ENCODE results near the gene TMEM196.

TMEM196 gene

DNA sequence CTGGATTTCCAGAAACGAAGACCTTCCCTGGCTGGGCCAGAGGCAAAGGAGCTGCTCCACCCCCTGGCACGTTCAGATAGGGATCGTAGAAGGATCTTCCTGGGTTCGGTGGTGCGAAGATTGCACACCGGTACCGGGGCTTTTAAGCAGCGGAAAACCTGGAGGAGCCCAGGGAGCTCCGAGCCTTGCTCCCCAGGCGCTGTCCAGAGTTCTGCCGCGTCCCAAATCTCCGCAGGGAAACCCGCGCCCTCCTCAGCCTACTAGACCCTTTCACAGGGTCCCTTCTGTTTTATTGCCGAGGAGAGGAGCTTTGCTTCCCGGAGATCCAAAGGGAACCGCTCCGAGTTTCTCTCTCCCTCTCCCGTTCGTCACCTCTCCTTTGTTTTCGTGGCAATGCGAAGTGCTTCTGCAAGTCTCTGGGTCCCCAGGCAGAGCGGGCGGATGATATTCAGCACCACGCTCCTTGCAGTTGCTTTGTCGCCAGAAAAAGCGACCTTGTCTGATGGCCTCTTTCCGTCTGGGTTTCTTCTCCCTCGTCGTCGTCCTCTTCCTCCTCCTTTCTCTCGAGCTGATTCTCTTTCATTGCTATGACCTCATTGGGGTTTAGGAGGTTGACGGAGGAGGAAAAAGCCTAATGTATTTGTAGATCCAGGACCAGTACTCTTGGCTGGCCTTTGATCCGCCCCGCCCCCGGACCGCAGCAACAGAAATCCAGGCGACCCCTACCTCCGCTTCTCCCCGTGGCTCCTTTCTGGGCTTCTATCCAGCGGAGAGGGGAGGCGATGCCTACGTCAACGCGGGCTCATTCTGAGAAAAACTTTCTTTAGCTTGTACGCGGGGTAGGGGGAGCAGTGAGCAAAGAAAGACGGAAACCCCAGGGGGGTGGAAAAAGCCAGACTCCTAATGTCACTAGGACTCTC is at the start of gene TMEM196:
Gene TMEM196, minus strand, starts transcription at position 777 of the 920 bp plus-strand sequence. CDS start 921 bp downstream, outside the sequence.
- DNase-seq (ENCODE audit: low read depth), result no peak

DNA sequence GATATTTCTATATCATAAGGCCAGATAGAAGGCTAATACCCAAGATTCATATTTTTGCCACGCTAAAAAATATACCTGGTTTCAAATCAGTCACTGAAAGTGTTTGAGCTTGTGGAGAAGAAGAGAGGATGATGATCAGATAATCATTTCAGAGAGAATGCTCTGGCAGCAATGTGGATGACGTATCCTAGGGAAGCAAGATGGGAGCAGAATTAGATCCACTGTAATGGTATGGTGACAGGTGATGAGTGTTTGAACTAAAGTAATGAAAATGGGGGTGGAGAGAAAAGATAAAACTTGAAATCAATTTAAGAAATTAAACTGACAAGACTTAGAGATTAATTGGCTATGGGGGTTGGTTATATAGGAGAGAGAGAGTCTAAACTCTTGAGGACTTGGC is 42.7 kb upstream of the TMEM196 start:
- no peak for DNase-seq (ENCODE audit: low read depth)

DNA sequence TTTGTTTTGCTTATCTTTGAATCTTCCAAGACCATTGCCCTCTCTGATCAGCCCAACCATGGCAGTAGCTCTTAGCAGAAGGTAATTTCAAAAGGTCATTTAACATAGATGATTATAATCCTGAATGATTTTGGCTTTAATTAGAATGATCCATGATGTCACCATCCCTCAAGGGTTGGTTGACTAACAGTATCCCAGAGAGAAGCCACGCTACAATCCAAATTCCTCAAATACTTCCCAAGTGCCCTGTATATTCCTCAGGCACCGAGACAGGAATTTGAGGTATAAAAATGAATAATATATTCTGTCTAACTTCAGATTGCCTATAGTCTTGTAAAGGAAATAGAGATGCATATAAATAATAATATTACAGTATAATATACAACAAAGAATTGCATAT is 42.1 kb upstream of the TMEM196 start:
- no peak for DNase-seq (ENCODE audit: low read depth)

DNA sequence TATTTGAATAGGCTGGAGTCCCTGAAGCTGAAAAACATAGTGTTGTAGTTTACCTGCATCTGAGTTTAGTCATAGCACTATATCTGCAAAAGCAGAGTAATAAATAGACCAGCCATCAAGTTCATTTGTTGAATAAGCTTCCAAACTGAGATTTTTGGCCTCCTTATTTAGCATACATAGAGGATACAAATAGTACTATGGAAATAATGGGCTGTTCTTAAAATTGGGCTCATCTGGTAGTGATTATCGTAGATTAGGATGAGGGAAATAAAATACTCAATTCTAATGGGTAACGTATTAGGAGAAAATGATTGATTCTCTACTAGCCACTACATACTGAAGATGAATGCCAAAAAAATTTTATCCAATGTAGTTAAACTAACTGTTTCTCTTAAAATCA is 41.4 kb upstream of the TMEM196 start:
- DNase-seq (ENCODE audit: low read depth), result no peak

DNA sequence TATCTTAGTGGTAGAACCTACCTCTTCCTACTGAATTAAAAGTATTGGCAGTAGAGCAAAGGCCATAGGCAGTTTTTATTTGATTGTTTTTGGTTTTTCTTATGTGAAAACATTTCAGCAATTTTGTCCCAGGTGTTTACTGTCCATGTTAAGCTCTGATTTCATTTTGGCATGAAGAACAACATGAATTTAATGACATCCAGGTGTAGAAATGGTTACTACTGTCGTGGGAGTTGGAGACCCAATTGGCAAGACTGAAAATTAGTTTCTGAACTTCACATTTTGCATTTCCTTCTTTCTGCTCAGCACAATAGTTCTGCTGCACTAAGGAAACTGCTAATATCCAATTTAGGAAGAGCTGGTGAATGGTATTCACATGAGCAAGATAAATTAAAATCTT is 38.0 kb upstream of the TMEM196 start:
- no peak for DNase-seq (ENCODE audit: low read depth)

DNA sequence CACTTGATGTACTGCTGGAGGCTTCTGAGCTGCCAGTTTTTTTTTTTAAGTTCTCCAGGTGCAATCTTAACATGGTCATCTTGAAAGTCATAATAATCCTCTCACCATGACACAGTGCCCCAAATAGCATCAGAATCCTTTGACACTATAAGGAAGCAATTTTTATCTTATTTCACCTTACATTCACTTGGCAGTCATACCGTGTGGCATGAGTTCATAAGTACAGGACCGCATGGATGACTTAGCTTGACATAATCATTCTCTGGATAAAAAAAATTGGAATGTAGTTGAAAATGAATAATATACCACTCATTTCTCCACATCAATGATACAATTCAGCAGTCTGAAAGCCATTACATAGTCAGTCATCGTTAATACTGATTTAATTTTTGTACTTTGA is 25.6 kb upstream of the TMEM196 start:
- DNase-seq (ENCODE audit: low read depth), result no peak

DNA sequence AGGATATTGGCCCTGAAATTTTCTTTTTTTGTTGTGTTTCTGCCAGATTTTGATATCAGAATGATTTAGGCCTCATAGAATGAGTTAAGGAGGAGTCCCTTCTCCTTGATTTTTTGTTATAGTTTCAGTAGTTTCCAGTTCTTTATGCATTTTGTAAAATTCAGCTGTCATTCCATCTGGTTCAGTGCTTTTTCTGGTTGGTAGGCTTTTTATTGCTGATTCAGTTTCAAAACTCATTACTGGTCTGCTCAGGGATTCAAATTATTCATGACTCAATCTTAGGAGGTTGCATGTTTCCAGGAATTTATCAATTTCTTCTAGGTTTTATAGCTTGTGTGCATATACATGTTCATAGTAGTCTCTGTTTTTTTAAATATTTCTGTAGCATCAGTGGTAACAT is 10.1 kb upstream of the TMEM196 start:
- DNase-seq (ENCODE audit: low read depth), result no peak

DNA sequence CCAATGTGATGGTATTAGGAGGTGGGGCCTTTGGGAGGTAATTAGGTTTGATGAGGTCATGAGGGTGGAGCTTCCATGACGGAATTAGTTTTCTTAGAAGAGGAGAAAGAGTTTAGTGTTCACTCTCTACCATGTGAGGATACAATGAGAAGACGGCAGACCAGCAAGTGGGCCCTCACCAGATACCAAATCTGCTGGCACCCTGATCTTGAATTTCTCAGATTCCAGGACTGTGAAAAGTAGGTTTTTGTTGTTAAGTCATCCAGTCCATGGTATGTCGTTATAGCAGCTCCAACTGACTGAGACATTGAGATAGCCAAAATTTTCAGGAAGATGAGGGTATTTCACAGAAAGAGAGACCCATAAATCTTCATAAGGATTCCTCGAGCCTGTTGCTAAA is 3.6 kb upstream of the TMEM196 start:
- DNase-seq (ENCODE audit: low read depth), result no peak

DNA sequence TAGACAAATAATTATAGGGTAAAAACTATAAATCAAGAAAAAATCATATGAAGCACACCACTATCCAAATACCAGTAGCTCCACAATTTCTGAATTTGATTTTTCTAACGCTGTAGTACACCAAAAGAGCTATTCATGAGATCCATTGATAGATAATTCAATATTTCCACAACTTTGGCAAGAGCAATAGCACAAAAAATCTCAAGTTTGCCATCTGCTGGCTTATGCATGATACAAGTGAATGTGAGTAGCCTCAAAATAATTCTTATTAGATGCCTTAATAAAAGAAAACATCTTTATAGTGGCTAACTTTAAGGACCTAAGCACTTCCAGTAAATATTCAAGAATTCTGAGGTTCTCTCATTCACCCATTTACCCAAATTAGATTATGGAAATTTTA is 2.2 kb upstream of the TMEM196 start:
- DNase-seq (ENCODE audit: low read depth), result no peak

DNA sequence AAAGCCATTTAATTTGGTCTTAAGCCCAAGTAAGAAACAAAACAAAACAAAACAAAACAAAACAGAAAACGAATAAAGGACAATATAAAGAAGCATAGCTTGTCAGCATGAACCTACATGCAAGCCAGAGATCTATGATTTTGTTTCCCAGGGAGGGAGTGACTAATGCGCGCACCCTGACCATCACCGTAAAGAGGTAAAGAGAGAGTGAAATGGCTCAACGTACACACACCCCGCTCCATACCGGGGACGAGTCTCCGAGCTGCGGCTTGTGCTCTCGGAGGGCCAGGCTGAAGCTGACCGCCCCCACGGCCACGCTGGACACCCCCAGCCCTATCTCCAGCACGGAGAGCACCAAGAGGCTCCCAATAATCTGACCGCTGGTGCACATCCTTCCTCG is 1.1 kb downstream of the TMEM196 start:
- DNase-seq (ENCODE audit: low read depth), result no peak

DNA sequence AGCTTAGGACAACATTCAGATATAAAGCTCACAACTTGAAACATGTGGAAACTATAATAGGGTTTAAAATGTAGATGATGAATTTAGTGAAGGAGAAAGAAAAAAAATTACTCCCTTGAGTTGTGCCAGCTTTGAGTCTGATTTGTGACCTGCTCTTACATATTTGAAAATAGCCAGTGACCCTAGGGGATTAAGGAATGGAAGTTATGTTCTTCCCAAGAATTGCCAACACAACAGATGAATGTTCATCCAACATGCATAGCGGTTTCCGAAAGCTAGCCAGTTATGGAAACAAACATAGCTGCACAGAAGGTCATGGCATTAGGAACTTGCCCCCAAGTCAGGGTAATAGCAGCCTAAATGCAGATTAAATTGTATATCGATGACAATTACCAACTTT is 10.8 kb downstream of the TMEM196 start:
- DNase-seq (ENCODE audit: low read depth), result no peak

DNA sequence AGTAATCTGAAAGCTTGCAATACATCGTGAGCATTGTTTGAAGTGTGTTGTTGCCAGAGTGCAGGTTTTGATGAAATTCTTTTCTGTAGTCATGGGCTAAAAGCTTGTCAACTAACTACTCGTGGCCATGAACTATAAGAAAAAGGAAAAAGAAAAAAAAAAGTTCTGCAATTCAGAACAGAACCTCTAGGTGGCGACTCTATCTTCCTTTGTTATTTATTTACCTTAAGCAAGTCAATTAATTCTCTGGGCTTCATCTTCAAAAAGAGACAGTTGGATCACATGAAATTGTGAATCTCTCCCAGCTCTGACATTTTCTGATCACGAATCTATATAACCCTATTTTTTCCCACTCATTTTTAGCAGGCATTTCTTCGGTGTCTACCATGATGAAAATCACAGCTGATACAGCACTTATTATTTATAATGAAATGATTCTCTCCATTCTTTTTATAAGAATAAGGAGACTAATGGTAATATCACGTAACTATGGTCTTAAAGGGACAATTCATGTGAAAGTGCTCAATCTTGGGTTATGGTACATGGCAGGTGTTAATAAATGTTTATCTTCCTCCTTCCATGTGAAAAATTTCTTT is 18.8 kb downstream of the TMEM196 start:
- no peak for DNase-seq (ENCODE audit: low read depth)

DNA sequence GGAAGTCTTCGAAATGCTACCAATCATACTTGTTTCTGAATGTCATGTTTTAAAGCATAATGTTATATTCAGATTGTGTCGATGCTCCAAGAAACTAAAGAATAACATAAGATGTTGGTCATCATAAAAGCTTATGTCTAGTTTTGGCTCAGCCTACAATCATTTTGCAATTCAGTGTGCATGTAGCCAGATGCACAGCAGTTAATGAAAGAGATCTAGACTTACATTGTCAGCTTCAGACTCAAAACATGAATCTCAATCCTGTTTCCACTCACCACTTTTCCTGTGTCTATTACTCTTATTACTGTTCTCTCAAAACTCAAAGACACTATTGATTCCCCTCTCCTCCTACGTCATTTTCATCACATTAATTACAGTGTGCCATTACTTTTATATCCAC is 21.4 kb downstream of the TMEM196 start:
- no peak for DNase-seq (ENCODE audit: low read depth)

DNA sequence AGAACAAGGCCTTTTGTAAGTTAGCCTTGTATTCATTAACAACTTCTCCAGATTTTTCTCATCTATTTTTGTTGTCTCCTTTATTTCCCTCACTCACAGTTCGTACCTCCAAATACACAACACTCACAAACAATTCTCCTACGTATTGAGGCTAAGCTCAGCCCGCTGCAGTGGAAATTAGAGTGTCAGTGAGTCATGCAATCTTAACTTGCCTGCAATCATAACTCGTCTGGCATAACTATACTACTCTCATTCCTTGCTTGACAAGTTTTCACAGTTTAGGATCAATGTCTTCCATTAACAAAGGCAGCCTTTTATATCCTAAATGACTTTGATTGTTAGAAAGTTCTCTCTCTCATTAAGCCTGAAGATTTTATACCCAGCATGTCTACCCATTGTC is 23.8 kb downstream of the TMEM196 start:
- no peak for DNase-seq (ENCODE audit: low read depth)

DNA sequence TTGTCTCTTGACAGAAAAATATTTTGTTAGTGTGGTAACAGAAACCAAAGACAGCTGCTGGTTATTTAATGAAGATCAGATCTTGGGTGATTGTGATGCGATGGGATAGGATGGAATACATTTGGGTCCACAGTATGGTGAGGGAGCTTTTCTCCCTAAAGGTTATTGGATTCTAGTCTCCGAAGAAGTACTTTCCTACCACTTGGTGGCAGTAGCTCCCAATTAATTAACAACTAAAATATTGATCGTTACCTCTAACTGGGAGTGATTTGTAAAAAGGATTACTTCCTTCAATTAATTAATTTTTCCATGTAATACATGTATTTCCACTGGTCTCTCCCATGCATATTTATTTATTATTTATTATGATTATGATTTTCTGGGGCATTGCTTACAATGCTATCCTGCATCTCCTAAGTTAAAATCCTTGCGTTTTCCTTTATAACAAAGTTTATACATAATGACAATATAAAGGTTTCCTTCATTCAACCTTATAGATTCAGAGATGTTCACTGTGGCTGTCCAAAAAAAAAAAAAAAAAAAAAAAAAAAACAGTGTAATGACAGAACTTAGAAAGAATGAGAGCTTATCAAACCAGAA is 25.6 kb downstream of the TMEM196 start:
- no peak for DNase-seq (ENCODE audit: low read depth)

DNA sequence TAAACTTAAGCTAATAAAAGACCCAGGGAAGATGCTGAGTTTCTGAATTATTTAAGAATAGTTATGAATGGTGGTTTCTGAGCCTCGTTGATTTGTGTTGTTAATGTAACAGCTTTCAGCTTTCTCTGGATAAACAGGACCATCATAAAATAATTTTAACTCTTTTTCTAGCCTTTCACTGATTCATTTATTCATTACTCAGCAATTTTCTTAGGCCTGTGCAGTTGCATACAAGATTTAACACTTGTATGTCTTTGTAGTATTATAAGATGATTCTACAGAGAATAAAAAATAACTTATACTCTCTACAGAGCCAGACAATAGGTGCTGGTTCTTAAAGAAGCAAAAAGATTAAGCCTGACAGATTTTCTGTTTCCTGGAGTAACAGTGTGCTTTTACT is 29.3 kb downstream of the TMEM196 start:
- DNase-seq (ENCODE audit: low read depth), result no peak

DNA sequence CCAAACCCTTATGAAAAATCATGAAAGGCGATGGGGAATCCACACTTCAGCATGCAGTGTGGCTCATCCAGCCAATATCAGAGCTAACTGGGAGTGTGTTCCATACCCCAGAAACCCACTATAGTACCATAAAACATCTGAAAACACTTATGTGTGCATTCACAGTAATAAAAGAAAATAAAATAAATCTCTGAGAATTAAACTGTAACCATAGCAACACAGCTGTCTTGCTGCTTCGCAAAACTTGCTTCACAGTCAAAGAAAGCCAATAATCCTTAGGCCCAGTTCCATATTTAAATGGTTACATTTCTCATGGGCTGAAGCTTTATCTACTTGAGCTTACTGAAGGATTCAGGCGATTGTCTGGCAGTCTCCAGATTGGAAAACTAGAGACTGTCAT is 44.7 kb downstream of the TMEM196 start:
- DNase-seq (ENCODE audit: low read depth), result no peak

DNA sequence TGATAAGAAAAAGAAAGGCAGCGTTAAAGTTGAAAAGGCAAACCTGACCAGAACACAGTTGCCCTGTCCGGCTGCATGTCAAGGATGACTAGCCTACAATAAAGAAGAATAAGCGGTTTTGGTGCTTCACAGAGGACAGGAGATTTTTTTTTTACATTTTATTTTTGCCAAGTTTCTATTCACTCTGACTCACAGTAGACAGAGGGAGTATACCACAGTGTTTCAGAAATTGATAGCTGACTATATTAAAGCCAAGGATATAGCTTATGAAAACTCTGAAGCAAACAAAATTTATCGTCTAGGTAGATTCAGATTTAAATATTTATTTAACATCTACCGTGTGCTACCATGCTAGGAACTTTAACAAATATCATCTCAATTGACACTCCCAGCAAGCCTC is 47.6 kb downstream of the TMEM196 start:
- no peak for DNase-seq (ENCODE audit: low read depth)

DNA sequence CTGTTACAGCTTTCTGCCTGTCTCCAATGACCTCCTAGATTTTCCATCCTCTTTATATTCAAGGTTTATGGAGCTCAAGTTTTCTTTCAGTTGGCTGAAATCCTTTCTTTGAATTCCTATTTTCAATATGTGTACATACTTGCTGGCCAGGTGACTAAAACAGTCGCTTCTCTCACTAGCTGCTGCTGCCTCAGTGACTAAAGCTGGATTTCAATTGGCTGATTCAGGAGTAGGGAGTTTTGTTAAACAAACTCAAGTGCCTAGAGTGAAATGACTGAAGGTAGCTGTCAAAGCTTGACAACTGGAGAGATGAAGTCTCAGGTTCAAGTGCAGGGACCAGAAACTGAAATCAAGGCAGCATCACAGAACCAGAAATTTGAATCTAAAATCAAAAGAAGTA is 57.9 kb downstream of the TMEM196 start:
- no peak for DNase-seq (ENCODE audit: low read depth)

DNA sequence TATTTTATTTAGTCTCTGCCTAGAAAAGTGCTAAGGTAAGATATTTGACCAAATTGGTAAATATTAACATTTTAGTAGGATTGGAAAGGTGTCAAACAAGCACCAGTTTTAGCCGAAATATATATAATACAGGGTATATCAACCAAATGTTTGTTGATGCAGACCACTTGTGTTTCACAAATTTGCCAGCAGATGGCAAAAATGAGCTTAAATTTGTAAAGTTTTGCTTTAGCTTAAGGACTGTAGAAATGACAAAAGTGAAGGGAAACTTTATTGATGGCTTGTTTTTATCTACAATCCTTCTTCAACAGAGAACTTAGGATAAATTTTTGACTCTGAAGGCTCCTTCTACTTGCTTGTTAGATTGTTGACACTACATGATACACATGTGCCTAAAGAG is 59.7 kb downstream of the TMEM196 start:
- DNase-seq (ENCODE audit: low read depth), result no peak

DNA sequence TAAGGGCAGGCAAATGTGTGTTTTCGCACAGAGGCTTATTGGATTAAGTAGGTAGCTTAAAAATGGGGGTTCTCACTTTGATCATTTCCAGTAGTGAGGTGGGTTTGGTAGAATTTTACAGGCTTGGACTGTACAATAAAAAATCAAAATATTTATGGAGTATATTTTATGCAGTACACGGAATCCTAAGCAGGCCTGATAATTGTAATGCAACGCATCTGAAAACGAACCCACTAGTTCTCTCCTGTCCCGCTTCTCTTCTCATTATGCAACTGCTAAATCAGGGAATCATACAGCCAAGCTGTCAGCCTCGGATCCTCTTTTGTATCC is 64.2 kb downstream of the TMEM196 start:
- no peak for DNase-seq (ENCODE audit: low read depth)

DNA sequence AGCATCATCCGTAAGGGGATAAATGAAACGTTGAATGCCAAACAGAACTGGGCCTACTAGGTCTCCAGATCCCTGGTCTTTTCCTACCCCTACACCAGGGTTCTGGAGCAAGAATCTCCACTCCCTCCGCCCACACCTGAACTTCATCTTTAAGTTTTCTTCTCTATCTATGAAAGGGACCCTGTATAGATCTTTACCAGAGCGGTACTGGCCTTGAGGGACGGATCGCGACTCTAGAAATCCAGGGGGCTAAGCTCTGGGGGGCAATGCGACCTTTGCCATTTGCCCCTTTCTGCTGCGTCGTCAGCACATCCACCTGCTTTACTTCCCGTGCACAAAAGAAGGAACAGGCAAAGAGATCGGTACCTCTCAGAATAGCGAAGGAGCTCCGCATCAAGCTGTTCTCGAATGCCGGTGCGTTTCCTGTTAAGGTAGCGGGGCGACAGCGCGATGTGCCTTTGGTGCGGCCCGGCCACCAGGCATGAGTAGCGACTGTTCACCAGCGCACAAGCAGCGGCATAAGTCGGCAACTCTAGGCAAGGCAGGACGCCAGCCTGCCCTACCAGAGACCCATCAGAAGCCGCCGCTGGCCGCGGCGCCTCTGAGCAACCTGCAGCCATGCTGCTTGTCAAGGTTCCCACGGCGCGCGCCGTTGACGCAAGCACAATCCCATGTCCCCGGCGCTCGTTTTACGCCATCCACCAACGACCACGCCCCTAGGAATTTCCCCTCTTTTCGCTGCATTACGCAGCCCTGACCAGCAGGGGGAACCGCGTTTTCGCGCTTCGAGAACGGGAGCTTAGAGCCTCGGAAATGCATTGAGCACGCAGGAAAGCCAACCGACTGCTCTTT is 64.8 kb downstream of the TMEM196 start, which contains the start of gene POLR1F:
Gene POLR1F, minus strand, starts transcription at position 641 of the 852 bp plus-strand sequence. Its CDS starts 21 bp downstream, at position 620.
- DNase-seq (ENCODE audit: low read depth), result peak; percentile 90

All from activated T-helper 9 cell treated with anti-CD3 and anti-CD28 coated beads, Interleukin-2, amount 50 U/mL, for 16 hours (primary cell).